Measurements from ENCODE around the gene PDZK1.
"Not testable (repeated sequence)": the region's sequence is repeated elsewhere in the genome, so short reads cannot be mapped to it uniquely, and the experiment has no call there.

DNA sequence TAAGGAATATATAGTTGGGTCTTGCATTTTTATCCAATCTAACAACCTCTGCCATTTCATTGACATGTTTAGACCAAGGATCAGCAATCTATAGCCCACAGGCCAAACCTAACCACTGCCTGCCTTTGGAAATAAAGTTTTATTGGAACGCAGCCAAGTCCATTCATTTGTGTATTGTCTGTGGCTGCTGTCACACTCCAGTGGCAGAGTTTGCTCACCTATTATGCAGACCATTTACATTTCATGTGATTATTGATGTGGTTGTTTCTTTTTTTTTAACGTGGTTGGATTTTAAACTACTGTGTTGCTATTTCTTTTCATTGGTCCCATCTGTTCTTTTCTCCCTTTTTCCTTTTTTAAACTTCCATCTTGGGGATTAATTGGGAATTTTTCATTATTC is 44.7 kb downstream of the PDZK1 start:
- TF ChIP-seq EZH2phosphoT487 (IDR thresholded peaks at IDR 0.05; ENCODE audit: unreplicated experiment); CREB1 (CRISPR knock-in tag; IDR thresholded peaks at IDR 0.05; ENCODE audit: low read depth); POLR2AphosphoS5 (IDR thresholded peaks at IDR 0.05; ENCODE audit: low read depth); JUNB (IDR thresholded peaks at IDR 0.05; ENCODE audit: unreplicated experiment); ZNF114 (CRISPR knock-in tag; IDR thresholded peaks at IDR 0.05): not testable (repeated sequence)
- TF ChIP-seq, protein P1, sequence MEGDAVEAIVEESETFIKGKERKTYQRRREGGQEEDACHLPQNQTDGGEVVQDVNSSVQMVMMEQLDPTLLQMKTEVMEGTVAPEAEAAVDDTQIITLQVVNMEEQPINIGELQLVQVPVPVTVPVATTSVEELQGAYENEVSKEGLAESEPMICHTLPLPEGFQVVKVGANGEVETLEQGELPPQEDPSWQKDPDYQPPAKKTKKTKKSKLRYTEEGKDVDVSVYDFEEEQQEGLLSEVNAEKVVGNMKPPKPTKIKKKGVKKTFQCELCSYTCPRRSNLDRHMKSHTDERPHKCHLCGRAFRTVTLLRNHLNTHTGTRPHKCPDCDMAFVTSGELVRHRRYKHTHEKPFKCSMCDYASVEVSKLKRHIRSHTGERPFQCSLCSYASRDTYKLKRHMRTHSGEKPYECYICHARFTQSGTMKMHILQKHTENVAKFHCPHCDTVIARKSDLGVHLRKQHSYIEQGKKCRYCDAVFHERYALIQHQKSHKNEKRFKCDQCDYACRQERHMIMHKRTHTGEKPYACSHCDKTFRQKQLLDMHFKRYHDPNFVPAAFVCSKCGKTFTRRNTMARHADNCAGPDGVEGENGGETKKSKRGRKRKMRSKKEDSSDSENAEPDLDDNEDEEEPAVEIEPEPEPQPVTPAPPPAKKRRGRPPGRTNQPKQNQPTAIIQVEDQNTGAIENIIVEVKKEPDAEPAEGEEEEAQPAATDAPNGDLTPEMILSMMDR (conservative IDR thresholded peaks at IDR 0.05; ENCODE audit: low read depth in 2 of 2): not testable (repeated sequence)
